IPS-15b (cell line): ENCODE measurements around the gene MMS19.
A peak's percentile ranks its signal among the peaks of the same experiment; 100 is the strongest.

ENCODE experiments used
- H3K27me3 ChIP-seq: one replicate; pipeline ENCODE4 v1.6.1; 2013; ENCODE audit warnings: low read length; ENCODE audit not compliant: control insufficient read depth, insufficient read depth
- H3K36me3 ChIP-seq: one replicate; pipeline ENCODE4 v1.6.1; 2013; ENCODE audit warnings: low read length; ENCODE audit not compliant: control insufficient read depth, insufficient read depth
- H3K4me1 ChIP-seq: one replicate; pipeline ENCODE4 v1.6.1; 2013; ENCODE audit warnings: mild to moderate bottlenecking, low read length; ENCODE audit not compliant: control insufficient read depth, insufficient read depth
- H3K4me3 ChIP-seq: one replicate; pipeline ENCODE4 v1.5.1; 2013; ENCODE audit warnings: low read depth, low read length
- H3K9ac ChIP-seq: one replicate; pipeline ENCODE4 v1.6.1; 2013; ENCODE audit warnings: low read depth, mild to moderate bottlenecking, low read length
- H3K9me3 ChIP-seq: one replicate; pipeline ENCODE4 v1.6.1; 2013; ENCODE audit warnings: mild to moderate bottlenecking, low read length; ENCODE audit not compliant: control insufficient read depth, insufficient read depth

Gene MMS19

DNA sequence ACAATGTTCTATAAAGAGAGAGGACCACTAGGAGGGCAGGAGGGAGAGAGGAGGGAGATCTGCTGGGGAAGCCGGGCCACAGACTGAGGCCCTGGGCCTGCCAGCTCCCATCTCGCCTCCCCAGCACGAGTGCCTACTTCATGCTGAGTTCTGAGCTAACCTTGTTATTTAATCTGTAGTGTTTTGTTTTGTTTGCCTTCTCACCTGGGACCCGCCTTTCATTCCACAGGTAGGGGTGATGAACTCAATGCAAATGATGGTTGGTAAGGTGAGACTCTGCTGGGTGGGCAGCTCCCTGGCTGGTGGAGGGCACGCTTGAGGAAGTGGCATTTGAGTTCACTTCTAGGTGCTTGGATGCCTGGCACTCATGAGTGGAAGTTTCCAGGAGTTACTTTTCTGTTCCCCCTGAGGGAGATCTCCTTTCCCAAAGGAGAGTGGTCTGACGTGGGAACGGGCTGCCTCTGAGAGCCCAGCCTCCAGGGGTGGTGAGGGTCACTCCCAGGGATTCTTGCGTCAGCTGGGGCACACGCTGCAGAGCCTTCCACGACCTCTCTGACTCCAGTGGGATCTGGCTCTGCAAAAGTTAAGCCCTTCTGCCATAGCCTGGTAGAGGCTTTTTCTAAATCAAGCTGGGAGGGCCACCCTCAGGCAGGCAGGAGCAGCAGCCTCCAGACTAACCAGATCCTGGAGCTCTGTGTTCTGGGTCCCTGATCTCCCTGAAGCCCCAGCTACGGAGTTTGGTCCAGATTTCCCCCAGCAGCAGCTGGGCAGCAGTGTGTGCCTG is 22.9 kb upstream of the MMS19 start:
- no peak overlapping the region for H3K4me3 ChIP-seq
- no peaks in the 10 kb centered on the region for H3K27me3 ChIP-seq
- no peaks in the 10 kb centered on the region for H3K36me3 ChIP-seq
- H3K9me3 ChIP-seq = no peaks in the 10 kb centered on the region
- H3K9ac ChIP-seq = no peak overlapping the region
- peaks cover 11% of the 10 kb centered on the region for H3K4me1 ChIP-seq

DNA sequence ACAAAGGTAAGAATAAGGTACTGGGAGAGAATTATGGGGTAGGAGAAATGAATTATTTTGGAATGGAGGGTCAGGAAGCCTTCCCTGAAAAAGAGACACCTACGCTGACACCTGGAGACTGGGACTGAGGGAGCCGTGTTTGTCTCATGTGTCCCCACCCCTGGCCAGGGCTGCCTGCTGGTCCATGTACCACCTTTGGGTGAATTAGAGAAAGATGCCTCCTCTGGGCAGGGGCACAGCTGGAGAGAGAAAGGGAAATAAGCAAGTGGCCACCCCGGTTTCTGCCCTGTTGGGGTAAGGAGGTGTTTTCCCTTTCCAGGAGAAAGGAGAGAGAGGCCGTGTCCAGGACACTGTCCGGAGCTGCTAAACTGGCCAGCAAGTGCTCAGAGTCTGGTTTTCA is 22.3 kb upstream of the MMS19 start:
- peaks cover 11% of the 10 kb centered on the region for H3K4me1 ChIP-seq
- no peaks in the 10 kb centered on the region for H3K27me3 ChIP-seq
- H3K9ac ChIP-seq = no peak overlapping the region
- H3K36me3 ChIP-seq = no peaks in the 10 kb centered on the region
- no peak overlapping the region for H3K4me3 ChIP-seq
- H3K9me3 ChIP-seq = no peaks in the 10 kb centered on the region

- Histone ChIP-seq H3K27me3 (no peaks in the 10 kb centered on the region), H3K9ac (no peak overlapping the region), H3K4me3 (no peak overlapping the region), H3K9me3 (no peaks in the 10 kb centered on the region), H3K36me3 (no peaks in the 10 kb centered on the region), H3K4me1 (peaks cover 11% of the 10 kb centered on the region)
Observed at GRCh38 chr10:97519342-97519741, 21.1 kb upstream of the MMS19 start.

DNA sequence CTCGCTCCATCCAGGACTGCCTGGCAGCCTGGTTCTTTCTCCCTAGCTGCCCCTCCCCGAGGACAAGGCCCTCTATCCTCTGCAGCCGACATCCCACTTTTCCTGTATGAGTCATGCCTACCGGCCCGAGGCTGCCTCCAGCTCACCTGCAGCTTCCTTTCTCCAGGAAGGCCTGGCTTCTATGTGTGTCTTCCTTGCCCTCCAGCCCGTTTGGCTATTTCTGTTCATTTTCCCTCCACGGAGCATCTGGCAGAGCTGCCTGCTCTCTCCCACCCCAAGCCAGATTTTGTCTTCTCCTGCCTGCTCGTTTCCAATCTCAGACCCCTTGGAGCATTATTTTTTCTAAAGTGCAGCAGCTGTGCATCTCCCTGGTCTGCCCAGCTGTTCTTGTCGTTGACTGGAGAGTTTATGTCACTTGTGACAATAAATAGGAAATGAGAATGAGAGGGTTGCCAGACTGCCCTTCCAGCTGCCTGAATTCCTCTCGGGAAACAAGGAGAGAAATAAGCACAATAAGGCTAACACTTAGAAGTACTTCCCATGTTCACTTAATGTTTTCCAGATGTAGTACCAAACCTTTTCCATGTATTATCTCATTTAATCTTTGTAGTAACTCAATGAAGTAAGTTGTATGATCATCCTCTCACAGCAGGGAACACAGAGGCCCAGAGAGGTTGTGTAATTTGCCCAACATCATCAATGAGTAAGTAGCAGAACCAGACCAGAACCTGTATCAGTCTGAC is 20.2 kb upstream of the MMS19 start:
- no peaks in the 10 kb centered on the region for H3K36me3 ChIP-seq
- no peaks in the 10 kb centered on the region for H3K9me3 ChIP-seq
- no peak overlapping the region for H3K9ac ChIP-seq
- peaks cover 11% of the 10 kb centered on the region for H3K4me1 ChIP-seq
- no peaks in the 10 kb centered on the region for H3K27me3 ChIP-seq
- no peak overlapping the region for H3K4me3 ChIP-seq

DNA sequence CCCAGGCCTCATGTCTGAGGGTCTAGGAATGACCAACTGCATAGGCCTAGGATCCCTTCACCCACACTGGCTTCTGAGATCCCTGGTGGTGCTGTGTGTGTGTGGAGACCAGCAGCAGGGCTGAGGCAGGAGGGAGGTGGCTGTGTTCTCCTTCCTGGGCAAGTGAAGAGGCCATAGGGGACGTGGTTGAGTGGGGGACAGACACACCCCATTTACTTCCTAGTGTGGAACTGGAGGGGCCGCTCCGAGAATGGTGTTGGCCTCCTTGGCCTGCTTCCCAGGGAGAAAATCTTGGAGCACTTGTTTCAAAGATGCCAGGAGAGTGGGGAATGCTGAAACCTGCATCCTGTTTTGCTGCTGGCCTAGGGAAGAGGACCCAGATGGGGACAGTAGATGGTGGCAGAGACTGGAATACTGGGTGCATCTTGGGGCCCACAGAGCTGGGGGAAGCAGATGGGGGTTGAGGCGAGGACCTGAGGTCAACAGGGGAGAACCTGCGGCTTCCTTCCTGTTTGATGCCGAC is 19.6 kb upstream of the MMS19 start:
- H3K9ac ChIP-seq = peak overlapping the region; percentile 2
- no peaks in the 10 kb centered on the region for H3K27me3 ChIP-seq
- no peaks in the 10 kb centered on the region for H3K9me3 ChIP-seq
- H3K4me1 ChIP-seq = peaks cover 14% of the 10 kb centered on the region
- H3K36me3 ChIP-seq = no peaks in the 10 kb centered on the region
- H3K4me3 ChIP-seq = no peak overlapping the region

DNA sequence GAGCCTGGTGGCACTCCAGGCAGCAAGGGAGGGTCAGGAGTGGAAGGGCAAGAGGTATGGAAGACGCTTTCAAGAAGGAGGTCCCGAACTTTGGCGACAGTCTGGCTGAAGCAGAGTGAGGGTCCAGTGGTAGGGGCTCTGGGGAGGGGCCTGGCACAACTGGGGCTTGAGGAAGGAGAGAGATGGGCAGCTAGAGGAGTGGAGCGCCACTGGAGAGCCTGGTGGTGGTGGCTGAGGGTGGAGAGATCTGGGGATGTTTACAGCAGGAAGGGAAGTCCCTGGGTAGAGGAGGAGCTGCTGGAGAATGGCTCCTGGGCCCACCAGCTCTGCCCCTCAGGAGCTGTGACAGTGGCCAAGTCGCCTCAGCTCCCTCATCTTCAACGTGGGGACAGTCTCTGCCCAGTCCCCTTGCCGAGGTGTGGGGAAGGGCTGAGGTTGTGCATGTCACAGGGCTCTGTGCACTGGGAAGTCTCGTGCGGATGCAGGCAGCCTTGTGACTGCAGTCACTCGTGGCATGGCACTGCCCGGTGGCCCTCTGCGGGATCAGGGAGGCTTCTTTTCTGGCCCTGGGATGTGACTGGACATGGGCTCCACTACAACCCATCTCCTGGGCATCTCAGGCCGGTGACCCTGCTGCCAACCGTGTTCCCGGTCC is 19.0 kb upstream of the MMS19 start:
- H3K4me1 ChIP-seq = peaks cover 14% of the 10 kb centered on the region
- H3K27me3 ChIP-seq = no peaks in the 10 kb centered on the region
- peak overlapping the region; percentile 2 for H3K9ac ChIP-seq
- H3K36me3 ChIP-seq = no peaks in the 10 kb centered on the region
- H3K9me3 ChIP-seq = no peaks in the 10 kb centered on the region
- no peak overlapping the region for H3K4me3 ChIP-seq

DNA sequence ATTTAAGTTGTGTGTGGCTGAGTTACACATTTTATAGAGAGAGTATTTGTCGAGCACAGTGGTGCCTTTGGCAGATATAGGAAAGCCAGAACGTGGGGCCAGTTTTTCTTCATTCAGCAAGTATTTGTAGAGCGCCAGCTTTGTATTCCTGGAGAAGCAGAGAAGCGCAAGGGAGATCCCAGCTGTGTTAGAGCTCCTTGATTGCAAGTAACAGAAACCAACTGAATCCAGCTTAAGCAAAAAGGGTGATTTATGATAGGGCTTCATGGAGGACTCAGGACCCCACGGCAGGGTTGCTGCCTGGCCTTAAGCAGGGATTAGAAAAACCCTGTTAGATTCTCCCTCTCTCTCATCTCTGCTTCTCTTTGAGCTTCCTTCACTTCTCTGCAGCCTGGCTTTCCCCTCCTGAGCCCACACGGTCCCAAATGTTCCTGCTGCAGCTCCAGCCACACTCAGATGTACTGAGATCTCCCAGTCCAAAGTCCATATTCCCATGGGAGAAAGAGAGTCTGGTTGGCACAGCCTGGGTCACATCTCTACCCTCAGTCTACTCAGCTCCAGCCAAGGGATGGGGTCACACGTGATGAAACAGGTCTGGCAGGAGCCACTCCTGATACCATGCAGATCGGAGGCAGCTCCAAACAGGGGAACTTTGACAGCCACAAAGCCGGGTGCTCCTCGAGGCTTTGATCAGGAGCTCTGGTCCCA is 17.2 kb upstream of the MMS19 start:
- peaks cover 7% of the 10 kb centered on the region for H3K4me1 ChIP-seq
- no peaks in the 10 kb centered on the region for H3K9me3 ChIP-seq
- no peaks in the 10 kb centered on the region for H3K36me3 ChIP-seq
- no peak overlapping the region for H3K9ac ChIP-seq
- H3K27me3 ChIP-seq = no peaks in the 10 kb centered on the region
- no peak overlapping the region for H3K4me3 ChIP-seq

- peaks cover 7% of the 10 kb centered on the region for H3K4me1 ChIP-seq
- no peaks in the 10 kb centered on the region for H3K9me3 ChIP-seq
- H3K27me3 ChIP-seq = no peaks in the 10 kb centered on the region
- H3K9ac ChIP-seq = no peak overlapping the region
- H3K36me3 ChIP-seq = no peaks in the 10 kb centered on the region
- no peak overlapping the region for H3K4me3 ChIP-seq
Observed at GRCh38 chr10:97514344-97514743, 16.1 kb upstream of the MMS19 start.

DNA sequence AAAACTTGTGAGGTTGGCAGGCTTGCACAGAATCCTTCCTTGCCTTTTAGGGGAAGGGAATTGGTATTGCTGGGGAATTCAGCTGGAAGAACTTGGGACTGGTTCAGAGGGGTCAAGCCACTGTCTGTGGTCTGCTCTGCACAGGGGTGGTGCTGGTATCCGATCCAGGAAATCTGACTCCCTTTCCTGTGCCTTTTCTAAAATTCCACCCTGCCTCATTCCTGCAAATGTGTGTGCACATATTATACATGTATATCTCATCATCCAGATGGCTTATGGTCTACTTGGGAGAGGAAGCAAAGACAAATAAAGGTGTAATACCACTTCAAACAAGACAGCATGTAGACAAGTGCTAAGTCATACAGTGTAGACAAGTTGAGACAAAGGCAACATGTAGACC is 14.8 kb upstream of the MMS19 start:
- Histone ChIP-seq H3K36me3 (no peaks in the 10 kb centered on the region), H3K9ac (no peak overlapping the region), H3K4me3 (no peak overlapping the region), H3K9me3 (no peaks in the 10 kb centered on the region), H3K27me3 (no peaks in the 10 kb centered on the region), H3K4me1 (peaks cover 7% of the 10 kb centered on the region)

- Histone ChIP-seq H3K9ac (no peak overlapping the region), H3K4me3 (no peak overlapping the region), H3K27me3 (no peaks in the 10 kb centered on the region), H3K36me3 (no peaks in the 10 kb centered on the region), H3K4me1 (peaks cover 9% of the 10 kb centered on the region), H3K9me3 (no peaks in the 10 kb centered on the region)
Observed at GRCh38 chr10:97511711-97512440, 13.7 kb upstream of the MMS19 start.

DNA sequence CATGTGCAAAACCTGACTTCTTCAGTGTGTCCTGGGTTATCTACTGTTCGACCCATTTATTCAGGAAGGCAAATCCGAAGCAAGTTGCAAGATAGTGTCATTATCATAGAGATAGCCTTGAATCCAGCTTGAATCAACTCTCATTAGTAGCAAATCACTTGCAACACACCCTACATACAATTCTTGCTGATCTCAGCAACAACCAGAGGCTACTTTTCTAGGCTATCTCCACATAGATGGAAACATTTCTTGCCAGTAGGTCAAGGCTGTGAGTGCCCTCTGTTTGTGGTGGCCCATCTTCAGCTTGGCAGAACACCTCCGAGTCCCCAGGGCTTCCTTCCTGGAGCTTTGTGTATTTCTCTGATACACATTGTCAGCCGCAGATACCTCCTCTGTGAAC is 12.5 kb upstream of the MMS19 start:
- Histone ChIP-seq H3K4me3 (no peak overlapping the region), H3K4me1 (peaks cover 9% of the 10 kb centered on the region), H3K9ac (no peak overlapping the region), H3K36me3 (no peaks in the 10 kb centered on the region), H3K27me3 (no peaks in the 10 kb centered on the region), H3K9me3 (no peaks in the 10 kb centered on the region)
